Heart left ventricle (tissue), 13 donors: ENCODE data around the gene THAP6.

ENCODE experiments used
- POLR2A ChIP-seq, 2 donors: fragments of 450-650 bp; IDR thresholded peaks; one replicate each; pipeline ENCODE4 v1.6.1; 2017; ENCODE audit warnings: antibody characterized with exemption in 2 of 2, mild to moderate bottlenecking in 2 of 2, moderate library complexity in 2 of 2
- TF ChIP-seq, protein P1 (sequence below), 12 donors: fragments of 200-600 bp; sonication (generic) in 4 of 12; IDR thresholded peaks; one replicate each; pipeline versions ENCODE4 v1.5.0 to v1.8.0; 2018 to 2022; ENCODE audit warnings: antibody characterized with exemption in 12 of 12, mild to moderate bottlenecking in 5 of 12
- donor health status: ischemic (EF 13 %, LVEDD 7.1; RV severe dilation, severe dysfunction).
- donor health status: DM: no; HTN: yes; CAD: no.
- donor health status: DM: no; HTN: no; CAD: no.
- donor health status: ischemic (EF 25% LVEDD 6.9; RV normal size, moderate dysfunction).
- donor health status: ischemic (EF 25% LVEDD 5.7; RV mildly dilated, moderate dysfunction).
- donor health status: ischemic (EF 35%, LVEDD 5.7; RV mildly dilated, moderate dysfunction).
- donor health status: nonischemic (EF 11% LVEDD 7.7; RV severe dilation, severe dysfunction).
- donor health status: DM: yes; HTN: yes; CAD: no.
- donor health status: PGD.
- donor health status: ischemic (EF 29% LVEDD 5.4; RV normal size, mild dysfunction).
- donor health status: nonischemic (EF 23%, LVEDD 6.1; RV moderate dilation, normal function).

DNA sequence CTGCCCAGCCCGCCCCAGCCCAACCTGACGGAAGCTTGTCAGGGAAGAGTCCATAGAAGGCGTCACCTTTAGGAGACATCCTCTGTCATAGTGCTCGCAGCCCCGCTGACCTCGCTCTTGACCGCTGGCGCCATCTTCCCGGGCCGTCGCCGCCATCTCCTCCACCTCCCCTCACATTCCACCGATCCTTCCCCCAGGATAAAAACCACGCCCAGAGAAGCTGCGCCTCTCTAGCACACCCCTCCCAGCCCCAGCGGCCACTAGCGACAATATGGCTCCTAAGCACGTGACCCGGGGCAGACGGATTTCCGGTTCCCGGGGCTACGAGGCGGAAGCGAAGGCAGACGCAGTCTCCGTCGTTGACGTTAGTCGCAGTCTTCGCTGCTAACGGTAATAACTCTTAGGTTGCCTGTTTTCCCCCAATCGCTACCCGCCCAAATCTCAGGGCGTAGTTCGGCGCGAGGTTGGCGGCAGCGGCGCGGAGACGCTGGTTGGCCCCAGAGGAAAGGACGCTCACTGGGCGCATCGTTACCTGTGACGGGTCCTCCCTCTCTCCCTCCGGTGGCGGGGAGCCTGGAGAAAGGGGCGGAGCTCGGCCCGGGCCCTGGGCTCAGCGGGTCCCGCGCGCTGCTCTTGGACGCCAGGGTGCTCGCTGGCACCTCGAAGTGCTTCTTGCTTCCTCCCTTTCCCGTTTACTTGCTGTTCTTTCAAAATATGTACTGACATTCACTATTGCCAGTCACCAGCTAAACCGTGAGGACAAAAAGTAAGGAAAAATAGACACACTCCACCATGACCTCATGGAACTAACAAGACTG is at the start of gene THAP6, which contains the start of gene RCHY1:
- TF ChIP-seq, protein P1, sequence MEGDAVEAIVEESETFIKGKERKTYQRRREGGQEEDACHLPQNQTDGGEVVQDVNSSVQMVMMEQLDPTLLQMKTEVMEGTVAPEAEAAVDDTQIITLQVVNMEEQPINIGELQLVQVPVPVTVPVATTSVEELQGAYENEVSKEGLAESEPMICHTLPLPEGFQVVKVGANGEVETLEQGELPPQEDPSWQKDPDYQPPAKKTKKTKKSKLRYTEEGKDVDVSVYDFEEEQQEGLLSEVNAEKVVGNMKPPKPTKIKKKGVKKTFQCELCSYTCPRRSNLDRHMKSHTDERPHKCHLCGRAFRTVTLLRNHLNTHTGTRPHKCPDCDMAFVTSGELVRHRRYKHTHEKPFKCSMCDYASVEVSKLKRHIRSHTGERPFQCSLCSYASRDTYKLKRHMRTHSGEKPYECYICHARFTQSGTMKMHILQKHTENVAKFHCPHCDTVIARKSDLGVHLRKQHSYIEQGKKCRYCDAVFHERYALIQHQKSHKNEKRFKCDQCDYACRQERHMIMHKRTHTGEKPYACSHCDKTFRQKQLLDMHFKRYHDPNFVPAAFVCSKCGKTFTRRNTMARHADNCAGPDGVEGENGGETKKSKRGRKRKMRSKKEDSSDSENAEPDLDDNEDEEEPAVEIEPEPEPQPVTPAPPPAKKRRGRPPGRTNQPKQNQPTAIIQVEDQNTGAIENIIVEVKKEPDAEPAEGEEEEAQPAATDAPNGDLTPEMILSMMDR (IDR thresholded peaks at IDR 0.05) = peak in 3 of 12 donors; percentile 7 to 38 (median 18)
- peak in 1 of 2 donors; percentile 83 for TF ChIP-seq POLR2A (IDR thresholded peaks at IDR 0.05)
